ENCODE data around the gene SEZ6.

The SEZ6 gene

GRCh38 chr17:29036584-29036983 lies 30.8 kb upstream of the SEZ6 start:
- no peak for ATAC-seq

GRCh38 chr17:29034510-29034909 lies 28.7 kb upstream of the SEZ6 start:
- TF ChIP-seq POU6F1 (CRISPR knock-in tag; IDR thresholded peaks at IDR 0.05; ENCODE audit: borderline replicate concordance, low read depth) (no peak), ZFP3 (CRISPR knock-in tag; IDR thresholded peaks at IDR 0.05) (no peak), ZFP30 (CRISPR knock-in tag; IDR thresholded peaks at IDR 0.05) (peak; percentile 100), CREB5 (CRISPR knock-in tag; IDR thresholded peaks at IDR 0.05; ENCODE audit: low read depth) (no peak)
- no peak for ATAC-seq

More at GRCh38 chr17:29036584-29036983, 30.8 kb upstream of the SEZ6 start:
- no peak for TF ChIP-seq CREB5 (CRISPR knock-in tag; IDR thresholded peaks at IDR 0.05; ENCODE audit: low read depth)
- TF ChIP-seq GLIS3 (CRISPR knock-in tag; IDR thresholded peaks at IDR 0.05) = no peak
- no peak for TF ChIP-seq SNAI2 (CRISPR knock-in tag; IDR thresholded peaks at IDR 0.05)
- no peak for TF ChIP-seq TOX (CRISPR knock-in tag; IDR thresholded peaks at IDR 0.05; ENCODE audit: borderline replicate concordance)
- no peak for TF ChIP-seq BACH2 (CRISPR knock-in tag; IDR thresholded peaks at IDR 0.05; ENCODE audit: borderline replicate concordance)
- no peak for TF ChIP-seq ZC3H10 (CRISPR knock-in tag; IDR thresholded peaks at IDR 0.05)
- no peak for TF ChIP-seq OSR1 (CRISPR knock-in tag; IDR thresholded peaks at IDR 0.05)
- TF ChIP-seq ZFP3 (CRISPR knock-in tag; IDR thresholded peaks at IDR 0.05) = no peak
- no peak for TF ChIP-seq CSDC2 (CRISPR knock-in tag; IDR thresholded peaks at IDR 0.05)
- no peak for TF ChIP-seq ISL1 (CRISPR knock-in tag; IDR thresholded peaks at IDR 0.05)
- no peak for TF ChIP-seq CSRNP3 (CRISPR knock-in tag; IDR thresholded peaks at IDR 0.05)
- no peak for TF ChIP-seq ZFP30 (CRISPR knock-in tag; IDR thresholded peaks at IDR 0.05)
- no peak for TF ChIP-seq TSHZ2 (CRISPR knock-in tag; IDR thresholded peaks at IDR 0.05)
- TF ChIP-seq ESRRG (CRISPR knock-in tag; IDR thresholded peaks at IDR 0.05) = no peak
- TF ChIP-seq ARNTL (CRISPR knock-in tag; IDR thresholded peaks at IDR 0.05; ENCODE audit: borderline replicate concordance, low read depth) = no peak
- TF ChIP-seq ZNF8 (CRISPR knock-in tag; IDR thresholded peaks at IDR 0.05) = no peak
- no peak for TF ChIP-seq ZNF70 (CRISPR knock-in tag; IDR thresholded peaks at IDR 0.05)
- no peak for TF ChIP-seq RARB (CRISPR knock-in tag; IDR thresholded peaks at IDR 0.05)
- no peak for TF ChIP-seq PATZ1 (CRISPR knock-in tag; IDR thresholded peaks at IDR 0.05; ENCODE audit: borderline replicate concordance)
- no peak for TF ChIP-seq ZNF565 (CRISPR knock-in tag; conservative IDR thresholded peaks at IDR 0.05; ENCODE audit: low read depth)

- ATAC-seq = no peak
- TF ChIP-seq ZNF8 (CRISPR knock-in tag; IDR thresholded peaks at IDR 0.05) = no peak
- no peak for TF ChIP-seq ZFP30 (CRISPR knock-in tag; IDR thresholded peaks at IDR 0.05)
- no peak for TF ChIP-seq PATZ1 (CRISPR knock-in tag; IDR thresholded peaks at IDR 0.05; ENCODE audit: borderline replicate concordance)
Measured at GRCh38 chr17:29032857-29033197, 27.0 kb upstream of the SEZ6 start.

All from SK-N-SH treated with all-trans-retinoic acid at 6 μM for 48 hours (cell line).